Measurements from ENCODE around the gene FYB1. TPM values are rescaled to one million over a fixed set of nuclear protein-coding genes. Genes with fewer than 3 reads are reported as not detected.

The FYB1 gene
- total and polyA plus RNA-seq, 2 donors (not counting 1 experiment from before 2014, with no cell fraction given) = 1.3 to 1.4 TPM

- no peak for ATAC-seq (ENCODE audit: low read depth)
- H3K27ac Mint-ChIP-seq = no peak overlapping the region
Measured at GRCh38 chr5:39256477-39257235, 37.3 kb upstream of the FYB1 start.

More at GRCh38 chr5:39256477-39257235, 37.3 kb upstream of the FYB1 start:
- no peak overlapping the region for H3K4me3 Mint-ChIP-seq
- Histone ChIP-seq H3K9me3 (ENCODE audit: control extremely low read depth in 1 of 3, control insufficient read depth in 2 of 3, insufficient read depth in 1 of 3, low read length in 2 of 3) (no peaks in the 10 kb centered on the region), H3K4me1 (ENCODE audit: control insufficient read depth in 2 of 2, insufficient read depth in 2 of 2, low read length in 2 of 2) (no peaks in the 10 kb centered on the region), H4K20me1 (ENCODE audit: control insufficient read depth, insufficient read depth, low read length, poor library complexity, severe bottlenecking) (no peaks in the 10 kb centered on the region), H3K27ac (ENCODE audit: low read length in 2 of 2) (no peak overlapping the region), H3K4me3 (ENCODE audit: control extremely low read depth in 1 of 5, extremely low read depth in 1 of 5, insufficient read depth in 1 of 5, low read depth in 2 of 5, low read length in 4 of 5) (no peak overlapping the region), H3K4me2 (replicated peaks; ENCODE audit: low read depth, low read length, poor library complexity, severe bottlenecking) (no peak overlapping the region), H3K79me2 (ENCODE audit: control insufficient read depth, insufficient read depth, low read length) (no peaks in the 10 kb centered on the region), H3K36me3 (replicated peaks in 1 of 2; ENCODE audit: control extremely low read depth in 1 of 2, control insufficient read depth in 1 of 2, extremely low read depth in 1 of 2, insufficient read depth in 2 of 2, low read length in 1 of 2) (no peaks in the 10 kb centered on the region), H3K27me3 (replicated peaks in 1 of 4; ENCODE audit: control extremely low read depth in 1 of 4, control insufficient read depth in 3 of 4, insufficient read depth in 4 of 4, low read length in 3 of 4) (peaks cover 0 to 3% (median 0%) of the 10 kb centered on the region in 4 experiments), H3K9ac (ENCODE audit: low read length) (no peak overlapping the region), H2AFZ (ENCODE audit: insufficient read depth, low read depth, low read length, poor library complexity, severe bottlenecking) (no peak overlapping the region)
- CTCF ChIA-PET = interaction anchor here (1.3 kb wide), 1 partner anchor 27 kb away, joined by 3 read pairs; no protein-coding TSS in a partner anchor
- no peaks in the 10 kb centered on the region for H3K4me1 Mint-ChIP-seq
- no peaks in the 10 kb centered on the region for H3K9me3 Mint-ChIP-seq (ENCODE audit: insufficient read depth)
- WGBS (ENCODE audit: insufficient coverage) = no CpG with 5 or more reads among the region's 4 CpGs
- POLR2A ChIA-PET = no interaction called here
- H3K27me3 Mint-ChIP-seq = peaks cover 24% of the 10 kb centered on the region
- intact Hi-C loops (cut with micrococcal nuclease) = no loop called here
- no peak for DNase-seq
- TF ChIP-seq CTCF (IDR thresholded peaks at IDR 0.05) = no peak
- TF ChIP-seq EZH2 (IDR thresholded peaks at IDR 0.05; ENCODE audit: borderline replicate concordance, insufficient read depth, low read depth, low read length, poor library complexity, severe bottlenecking) = no peak

Data from B cell (primary cell).